Endothelial cell of umbilical vein (primary cell): ENCODE measurements around the gene RANBP17. TPM values are rescaled to one million over a fixed set of nuclear protein-coding genes. Genes with fewer than 3 reads are reported as not detected.

Experiments
- BruUV-seq: library from RNA; stranded (reverse); fragments of 400-500 nt; replicated peaks from 2 replicates; lab custom pipeline; 2021; lab: Mats Ljungman, UMichigan
- CTCF ChIA-PET: fragments of 300-600, 350-600 bp; sonication (Branson Sonifier 250); formaldehyde crosslinking; loops from one replicate; lab custom pipeline; 2021; ENCODE audit warnings: antibody characterized with exemption, inconsistent platforms; lab: Charles Lee
- POLR2A ChIA-PET: fragments of 300-600, 350-600 bp; sonication (Branson Sonifier 250); formaldehyde crosslinking; loops from one replicate; lab custom pipeline; 2021; ENCODE audit warnings: antibody characterized with exemption, inconsistent platforms; lab: Charles Lee
- DNase-seq: peaks from one replicate; pipeline ENCODE4 v3.0.0-alpha.2; 2011; ENCODE audit warnings: low read depth, low spot score
- FAIRE-seq: peaks from 2 replicates; lab custom pipeline; 2011; peaks lifted over from hg19 to GRCh38; lab: Jason Lieb, UNC
- H2AFZ ChIP-seq: 2 replicates; pipeline ENCODE4 v1.6.0; 2012; ENCODE audit warnings: low read depth, low read length, control low read depth, inconsistent platforms
- H3K27ac ChIP-seq: 2 replicates; pipeline ENCODE4 v1.5.1; 2011; ENCODE audit warnings: low read depth, mild to moderate bottlenecking, control low read depth, low read length, moderate library complexity; ENCODE audit not compliant: insufficient read depth
- H3K27me3 ChIP-seq, 2 experiments: 2 replicates each; pipeline versions ENCODE4 v1.6.0 to v1.6.1; 2011; ENCODE audit warnings: low read length in 2 of 2, mixed read lengths in 1 of 2; ENCODE audit not compliant: control insufficient read depth in 2 of 2, insufficient read depth in 2 of 2
- H3K36me3 ChIP-seq, 2 experiments: 2 replicates in 1 of 2; 3 replicates in 1 of 2; pipeline ENCODE4 v1.5.1; 2011; ENCODE audit warnings: low read length in 2 of 2, mild to moderate bottlenecking in 1 of 2, moderate library complexity in 1 of 2; ENCODE audit not compliant: control insufficient read depth in 2 of 2, insufficient read depth in 2 of 2; ENCODE audit errors: extremely low read depth in 1 of 2
- H3K4me1 ChIP-seq: 3 replicates; pipeline ENCODE4 v1.5.1; 2011; ENCODE audit warnings: mild to moderate bottlenecking, low read length; ENCODE audit not compliant: control insufficient read depth, insufficient read depth; ENCODE audit errors: extremely low read depth
- H3K4me2 ChIP-seq: 2 replicates; pipeline ENCODE4 v1.6.1; 2011; ENCODE audit warnings: low read length, control low read depth, mixed read lengths; ENCODE audit not compliant: insufficient read depth
- H3K4me3 ChIP-seq, 3 experiments: fragments of 200-600 bp in 1 of 3; sonication (generic), shearing (Covaris generic) in 1 of 3; replicated peaks in 1 of 3; 2 replicates each; pipeline ENCODE4 v1.5.1; 2011 to 2016; ENCODE audit warnings: control low read depth in 3 of 3, low read length in 3 of 3, mild to moderate bottlenecking in 2 of 3, inconsistent platforms in 1 of 3, low read depth in 1 of 3, moderate library complexity in 1 of 3; ENCODE audit not compliant: insufficient read depth in 1 of 3
- H3K79me2 ChIP-seq: 2 replicates; pipeline ENCODE4 v1.6.0; 2012; ENCODE audit warnings: low read length, inconsistent platforms; ENCODE audit not compliant: control insufficient read depth, insufficient read depth
- H3K9ac ChIP-seq: replicated peaks from 2 replicates; pipeline ENCODE3; 2011; ENCODE audit warnings: low read length, control low read depth; ENCODE audit not compliant: insufficient read depth; ENCODE audit errors: extremely low read depth
- H3K9me1 ChIP-seq: replicated peaks from 3 replicates; pipeline ENCODE4 v1.6.0; 2011; ENCODE audit warnings: mild to moderate bottlenecking, low read length; ENCODE audit not compliant: control insufficient read depth, insufficient read depth; ENCODE audit errors: extremely low read depth
- H3K9me3 ChIP-seq: replicated peaks from 2 replicates; pipeline ENCODE4 v1.5.1; 2012; ENCODE audit warnings: low read length, inconsistent platforms; ENCODE audit not compliant: control insufficient read depth, insufficient read depth
- H4K20me1 ChIP-seq: replicated peaks from 2 replicates; pipeline ENCODE3; 2011; ENCODE audit warnings: mild to moderate bottlenecking, low read length; ENCODE audit not compliant: control insufficient read depth, insufficient read depth; ENCODE audit errors: extremely low read depth
- CTCF ChIP-seq, 2 donors: IDR thresholded peaks; 1 replicate in 1 of 2; 2 replicates in 1 of 2; pipeline ENCODE4 v1.5.1; 2011; ENCODE audit warnings: low read length in 2 of 2, mild to moderate bottlenecking in 2 of 2, moderate library complexity in 2 of 2, control low read depth in 1 of 2, inconsistent platforms in 1 of 2, low read depth in 1 of 2; ENCODE audit not compliant: insufficient read depth in 1 of 2; ENCODE audit errors: extremely low read depth in 1 of 2
- EZH2 ChIP-seq: IDR thresholded peaks from 2 replicates; pipeline ENCODE4 v1.6.1; 2012; ENCODE audit warnings: borderline replicate concordance, low read depth, mild to moderate bottlenecking, moderate library complexity, low read length, inconsistent platforms; ENCODE audit not compliant: severe bottlenecking
- FOS ChIP-seq: IDR thresholded peaks from 2 replicates; pipeline ENCODE4 v1.6.1; 2011; ENCODE audit warnings: mild to moderate bottlenecking, low read length, moderate library complexity, borderline replicate concordance; ENCODE audit not compliant: insufficient read depth
- GATA2 ChIP-seq: IDR thresholded peaks from 2 replicates; pipeline ENCODE4 v1.7.0; 2011; ENCODE audit warnings: low read depth, mild to moderate bottlenecking, moderate library complexity, mixed read lengths, low read length; ENCODE audit not compliant: insufficient read length, insufficient read depth
- JUN ChIP-seq: IDR thresholded peaks from 2 replicates; pipeline ENCODE4 v1.6.1; 2011; ENCODE audit warnings: borderline replicate concordance, low read depth; ENCODE audit not compliant: insufficient read length, insufficient read depth
- MAX ChIP-seq: IDR thresholded peaks from 2 replicates; pipeline ENCODE4 v1.6.1; 2011; ENCODE audit not compliant: insufficient read depth, insufficient read length
- MYC ChIP-seq: IDR thresholded peaks from one replicate; pipeline ENCODE4 v1.6.1; 2011; ENCODE audit warnings: mild to moderate bottlenecking, low read depth, low read length
- POLR2A ChIP-seq: IDR thresholded peaks from 2 replicates; pipeline ENCODE4 v1.6.1; 2012; ENCODE audit warnings: low read depth, mild to moderate bottlenecking, control low read depth, low read length
- POLR2AphosphoS5 ChIP-seq: IDR thresholded peaks from 2 replicates; pipeline ENCODE4 v1.6.1; 2012; ENCODE audit warnings: low read depth, mild to moderate bottlenecking, control low read depth, low read length, moderate library complexity; ENCODE audit not compliant: insufficient read depth
- dilution Hi-C: fragments of 300-500 bp; cut with MboI; formaldehyde crosslinking; loops from one replicate; pipeline ENCODE4 v1.15.0; 2019; ENCODE audit warnings: low sequenced_read_pairs; ENCODE audit not compliant: extremely low pct_ligation_motif_present
- intact Hi-C: fragments of 100-400 bp; cut with micrococcal nuclease; formaldehyde crosslinking; loops from one replicate; pipeline ENCODE4 v1.10.0; 2022
- polyA plus RNA-seq, 4 experiments: library from polyadenylated mRNA; depleted of rRNA in 3 of 4; stranded (reverse) in 3 of 4; unstranded in 1 of 4; fragments of >200 nt; gene quantifications; 2 replicates each; pipeline versions ENCODE4 v1.2.1 to v1.2.3, GENCODE V29; 2011 to 2012; ENCODE audit warnings: missing spikeins in 1 of 4
- total RNA-seq: library from RNA; stranded (reverse); gene quantifications from 2 replicates; pipeline ENCODE4 v1.2.3, GENCODE V29; 2021

RANBP17 gene
- total and polyA plus RNA-seq, 2 donors (not counting 3 experiments of a cell fraction or from before 2014, with no cell fraction given): 5.6 to 13.6 TPM

- H3K27ac ChIP-seq: no peak overlapping the region
These were observed 445.2 kb downstream of the RANBP17 start for GRCh38 chr5:171306781-171307591.

More at GRCh38 chr5:171306781-171307591, 445.2 kb downstream of the RANBP17 start:
- H3K9me1 ChIP-seq: no peaks in the 10 kb centered on the region
- peaks cover 68 to 72% of the 10 kb centered on the region in 2 experiments for H3K27me3 ChIP-seq
- H3K36me3 ChIP-seq: no peaks in the 10 kb centered on the region
- no peak overlapping the region for H3K4me3 ChIP-seq
- DNase-seq: no peak
- H3K9ac ChIP-seq: no peak overlapping the region
- H3K4me1 ChIP-seq: no peaks in the 10 kb centered on the region
- intact Hi-C loops: no loop called here
- dilution Hi-C loops: no loop called here
- ChIA-PET CTCF (interaction anchor here (1.4 to 1.7 kb wide), 2 partner anchors 12 to 100 kb away, joined by 4 to 8 read pairs; no protein-coding TSS in a partner anchor), POLR2A (no interaction called here)
- no peak for FAIRE-seq
- H3K79me2 ChIP-seq: no peaks in the 10 kb centered on the region
- H3K9me3 ChIP-seq: no peaks in the 10 kb centered on the region
- no peak for TF ChIP-seq POLR2AphosphoS5
- no peak for TF ChIP-seq FOS
- TF ChIP-seq POLR2A: no peak
- TF ChIP-seq EZH2: no peak
- TF ChIP-seq GATA2: no peak
- TF ChIP-seq JUN: no peak
- TF ChIP-seq CTCF (IDR thresholded peaks at IDR 0.05; ENCODE audit: extremely low read depth in 1 of 2, insufficient read depth in 1 of 2, low read depth in 1 of 2, low read length in 2 of 2): no peak
- no peak for TF ChIP-seq MAX
- no peak for TF ChIP-seq MYC
- H4K20me1 ChIP-seq: no peaks in the 10 kb centered on the region
- no peak overlapping the region for H2AFZ ChIP-seq
- no peak overlapping the region for H3K4me2 ChIP-seq
- BruUV-seq: no TSS peak
